ENCODE data around the gene OSBP2. TPM values are rescaled to one million over a fixed set of nuclear protein-coding genes. Genes with fewer than 3 reads are reported as not detected.

OSBP2 gene
- total RNA-seq, 6 experiments from 2014 or later = 0.31 to 3.4 (median 0.93) TPM

GRCh38 chr22:30828187-30829155, 133.8 kb downstream of the OSBP2 start:
- ATAC-seq (no peak), DNase-seq (no peak)

GRCh38 chr22:30829901-30830550, 135.4 kb downstream of the OSBP2 start:
- TF ChIP-seq POLR2A (IDR thresholded peaks at IDR 0.05) = no peak
- TF ChIP-seq CTCF (IDR thresholded peaks at IDR 0.05) = no peak
- intact Hi-C loops (cut with DNase I) = no loop called here
- H3K27me3 ChIP-seq = no peaks in the 10 kb centered on the region
- DNase-seq (no peak), ATAC-seq (no peak)
- no peaks in the 10 kb centered on the region for H3K4me1 ChIP-seq
- no peaks in the 10 kb centered on the region for H3K9me3 ChIP-seq
- 53% methylated on average over 4 of the region's 12 CpGs for WGBS (ENCODE audit: insufficient coverage, low coverage, low lambda C conversion rate, missing lambda C conversion rate)
- H3K4me3 ChIP-seq = no peak overlapping the region
- no peaks in the 10 kb centered on the region for H3K36me3 ChIP-seq
- no peak overlapping the region for H3K27ac ChIP-seq

More at GRCh38 chr22:30828187-30829155, 133.8 kb downstream of the OSBP2 start:
- H3K4me1 ChIP-seq = no peaks in the 10 kb centered on the region
- no peak overlapping the region for H3K4me3 ChIP-seq
- no peak for TF ChIP-seq CTCF (IDR thresholded peaks at IDR 0.05)
- TF ChIP-seq POLR2A (IDR thresholded peaks at IDR 0.05) = no peak
- no peak overlapping the region for H3K27ac ChIP-seq
- H3K27me3 ChIP-seq = no peaks in the 10 kb centered on the region
- no peaks in the 10 kb centered on the region for H3K36me3 ChIP-seq
- no peaks in the 10 kb centered on the region for H3K9me3 ChIP-seq
- 90% methylated on average over 8 of the region's 14 CpGs for WGBS (ENCODE audit: insufficient coverage, low coverage, low lambda C conversion rate, missing lambda C conversion rate)
- intact Hi-C loops (cut with DNase I) = no loop called here

GRCh38 chr22:30830907-30831306, 136.2 kb downstream of the OSBP2 start:
- H3K27me3 ChIP-seq = no peaks in the 10 kb centered on the region
- intact Hi-C loops (cut with DNase I) = no loop called here
- 51% methylated on average over 7 of the region's 7 CpGs for WGBS (ENCODE audit: insufficient coverage, low coverage, low lambda C conversion rate, missing lambda C conversion rate)
- H3K4me3 ChIP-seq = no peak overlapping the region
- H3K27ac ChIP-seq = no peak overlapping the region
- ATAC-seq = peak in 2 of 4 donors; percentile 16 to 34
- no peaks in the 10 kb centered on the region for H3K36me3 ChIP-seq
- no peaks in the 10 kb centered on the region for H3K4me1 ChIP-seq
- no peak for TF ChIP-seq CTCF (IDR thresholded peaks at IDR 0.05)
- TF ChIP-seq POLR2A (IDR thresholded peaks at IDR 0.05) = no peak
- DNase-seq = no peak
- no peaks in the 10 kb centered on the region for H3K9me3 ChIP-seq

- no peaks in the 10 kb centered on the region for H3K27me3 ChIP-seq
- no peak overlapping the region for H3K27ac ChIP-seq
- H3K36me3 ChIP-seq = no peaks in the 10 kb centered on the region
- intact Hi-C loops (cut with DNase I) = no loop called here
- WGBS (ENCODE audit: insufficient coverage, low coverage, low lambda C conversion rate, missing lambda C conversion rate) = 86% methylated on average over 2 of the region's 6 CpGs
- H3K4me1 ChIP-seq = no peaks in the 10 kb centered on the region
- no peak overlapping the region for H3K4me3 ChIP-seq
- DNase-seq (no peak), ATAC-seq (no peak)
- TF ChIP-seq POLR2A (IDR thresholded peaks at IDR 0.05) (no peak), CTCF (IDR thresholded peaks at IDR 0.05) (no peak)
- no peaks in the 10 kb centered on the region for H3K9me3 ChIP-seq
Observed at GRCh38 chr22:30832407-30832987, 137.8 kb downstream of the OSBP2 start.

All from right lobe of liver (tissue), 6 donors.